NCI-H345 treated with DMSO at 0.1 percent for 48 hours (cell line): ENCODE measurements around the gene PRDM2.
"Not testable (repeated sequence)": the region's sequence is repeated elsewhere in the genome, so short reads cannot be mapped to it uniquely, and the experiment has no call there.

ENCODE experiments used
- DNase-seq: peaks from one replicate; lab custom pipeline; 2025; ENCODE audit not compliant: unreplicated experiment; lab: John Stamatoyannopoulos, UW

The PRDM2 gene

DNA sequence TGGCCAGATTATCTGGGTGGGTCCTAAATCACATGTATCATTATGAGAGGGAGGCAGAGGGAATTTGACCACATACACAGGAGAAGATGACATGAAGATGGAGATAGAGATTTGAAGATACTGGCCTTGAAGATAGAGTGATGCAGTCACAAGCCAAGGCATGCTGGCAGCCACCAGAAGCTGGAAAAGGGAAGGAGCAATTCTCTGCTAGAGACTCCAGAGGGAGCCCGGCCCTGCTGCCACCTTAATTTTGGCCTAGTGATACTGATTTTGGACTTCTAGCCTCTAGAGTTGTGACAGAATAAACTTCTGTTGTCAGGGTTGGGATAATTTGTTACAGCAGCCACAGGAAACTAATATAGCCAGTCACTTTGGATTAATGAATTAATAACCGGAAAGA lies 2.2 kb upstream of the PRDM2 start:
- DNase-seq: no peak

DNA sequence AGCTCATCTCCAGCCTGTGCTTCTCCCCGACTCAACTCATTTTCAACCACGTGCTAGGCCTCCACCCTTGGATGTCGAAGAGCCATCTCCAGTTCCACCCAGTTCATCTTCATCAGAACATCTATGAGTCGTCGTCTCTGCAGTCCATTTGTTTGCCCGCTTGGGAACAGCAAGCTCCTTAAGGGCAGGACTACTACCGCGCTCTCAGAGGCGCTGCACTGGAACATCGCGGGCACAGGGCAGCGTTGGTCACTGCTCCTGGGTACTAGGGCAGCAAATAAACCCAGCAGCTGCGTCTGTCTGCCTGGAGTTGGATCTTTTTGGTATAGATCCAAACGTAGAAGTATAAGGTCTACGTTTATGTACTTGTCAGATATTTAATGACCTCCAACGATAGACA lies 478 bp upstream of the PRDM2 start:
- DNase-seq: peak; percentile 17

DNA sequence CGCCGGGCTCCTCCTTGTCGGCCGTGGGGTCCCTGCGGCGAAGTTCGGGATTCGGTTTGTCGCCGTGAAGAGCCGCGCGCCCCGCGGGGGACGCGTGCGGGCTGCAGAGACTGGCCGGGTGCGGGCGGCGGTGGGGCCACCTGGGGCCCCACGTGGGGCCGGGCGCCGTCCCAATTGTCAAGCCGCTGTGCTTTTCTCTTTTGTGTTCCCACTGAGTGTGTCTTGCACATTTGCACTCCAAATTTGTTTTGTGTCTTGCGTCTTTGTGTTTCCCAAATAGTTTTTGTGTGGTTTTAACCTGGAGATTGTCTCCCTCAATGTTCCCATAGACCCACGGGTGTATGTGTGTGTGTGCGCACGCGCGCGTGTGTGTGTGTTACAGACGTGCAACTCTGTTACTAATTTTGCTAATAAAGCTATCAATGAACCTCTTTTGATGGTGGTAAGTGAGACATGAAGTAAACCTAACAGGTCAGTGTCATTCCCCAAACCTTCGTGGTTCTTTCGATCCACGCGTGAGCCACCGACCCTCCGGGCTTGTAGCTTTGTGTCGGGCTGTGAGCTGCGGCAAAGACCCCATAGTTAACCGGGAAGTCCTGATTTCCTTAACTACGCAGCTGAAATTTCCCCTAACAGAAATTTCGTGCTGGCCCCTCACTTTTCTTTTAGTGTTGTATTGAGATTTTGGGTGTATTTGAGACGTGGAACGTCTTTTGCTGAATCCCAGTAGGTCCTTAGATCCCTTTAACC lies 708 bp downstream of the PRDM2 start:
- no peak for DNase-seq

DNA sequence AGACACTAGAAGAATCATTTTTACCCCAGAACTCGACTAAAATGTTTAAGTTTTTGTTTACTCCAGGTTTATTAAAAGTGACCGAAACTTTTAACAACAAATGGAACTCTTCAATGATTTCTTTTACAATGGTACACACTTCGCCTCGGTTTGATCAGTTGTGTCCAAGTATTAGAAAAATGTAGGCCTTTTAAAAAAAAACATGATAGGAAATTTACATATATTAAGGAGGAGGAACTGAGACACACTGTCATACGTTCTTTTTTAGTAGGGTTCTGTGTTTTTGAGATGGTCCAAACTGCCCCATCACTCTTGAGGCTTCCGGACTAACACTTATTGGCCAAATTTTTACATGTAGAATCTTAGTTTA lies 1.3 kb downstream of the PRDM2 start:
- DNase-seq: no peak

DNA sequence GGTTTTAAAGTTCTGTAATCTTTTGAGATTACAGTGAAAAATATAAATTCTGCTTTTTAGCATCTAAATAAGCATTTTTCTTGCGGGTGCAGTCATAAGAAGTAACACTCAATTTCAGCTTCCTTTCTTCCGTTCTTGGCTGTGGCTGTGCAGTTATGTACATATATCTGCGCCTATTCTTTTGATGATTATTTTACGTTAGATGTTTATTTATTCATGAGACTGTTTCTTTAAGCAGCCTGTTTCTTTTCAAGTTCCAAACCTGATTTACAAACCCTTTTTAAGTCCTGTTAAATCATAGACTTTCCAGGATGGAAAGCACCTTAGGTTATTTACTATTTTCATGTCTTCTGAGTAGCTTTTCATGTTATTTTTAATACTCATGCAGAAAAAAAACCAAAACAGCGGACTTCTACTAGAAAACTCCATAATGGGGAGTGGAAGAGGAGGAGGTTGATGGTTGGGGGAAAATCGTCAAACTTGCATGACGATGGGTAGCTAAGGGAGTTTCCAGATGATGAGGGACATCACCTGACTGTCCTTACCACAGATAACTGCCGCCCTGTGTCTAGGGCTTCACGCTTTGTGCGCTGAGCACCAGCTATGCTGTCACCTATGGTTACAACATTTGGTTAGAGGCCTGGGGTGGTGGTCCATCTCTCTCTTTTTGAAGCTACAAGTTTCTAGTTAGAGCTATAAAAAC lies 2.6 kb downstream of the PRDM2 start:
- no peak for DNase-seq

DNA sequence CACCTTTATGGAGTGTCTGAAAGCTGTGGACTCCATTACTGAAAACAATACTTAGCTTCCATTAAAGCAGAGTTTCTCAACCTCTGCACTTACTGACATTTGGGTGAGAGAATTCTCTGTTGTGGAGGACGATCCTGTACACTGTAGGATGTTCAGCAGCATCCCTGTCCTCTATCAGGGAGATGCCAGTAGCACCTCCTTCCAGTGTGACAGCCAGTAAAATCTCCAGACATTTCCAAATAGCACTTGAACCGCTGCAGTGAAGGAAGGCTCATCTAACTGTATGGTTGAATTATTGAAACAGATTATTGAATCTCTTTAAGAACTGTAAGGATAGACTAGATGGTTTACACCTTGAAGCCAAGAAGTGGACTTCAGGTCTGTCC lies 3.1 kb downstream of the PRDM2 start:
- DNase-seq: no peak

DNA sequence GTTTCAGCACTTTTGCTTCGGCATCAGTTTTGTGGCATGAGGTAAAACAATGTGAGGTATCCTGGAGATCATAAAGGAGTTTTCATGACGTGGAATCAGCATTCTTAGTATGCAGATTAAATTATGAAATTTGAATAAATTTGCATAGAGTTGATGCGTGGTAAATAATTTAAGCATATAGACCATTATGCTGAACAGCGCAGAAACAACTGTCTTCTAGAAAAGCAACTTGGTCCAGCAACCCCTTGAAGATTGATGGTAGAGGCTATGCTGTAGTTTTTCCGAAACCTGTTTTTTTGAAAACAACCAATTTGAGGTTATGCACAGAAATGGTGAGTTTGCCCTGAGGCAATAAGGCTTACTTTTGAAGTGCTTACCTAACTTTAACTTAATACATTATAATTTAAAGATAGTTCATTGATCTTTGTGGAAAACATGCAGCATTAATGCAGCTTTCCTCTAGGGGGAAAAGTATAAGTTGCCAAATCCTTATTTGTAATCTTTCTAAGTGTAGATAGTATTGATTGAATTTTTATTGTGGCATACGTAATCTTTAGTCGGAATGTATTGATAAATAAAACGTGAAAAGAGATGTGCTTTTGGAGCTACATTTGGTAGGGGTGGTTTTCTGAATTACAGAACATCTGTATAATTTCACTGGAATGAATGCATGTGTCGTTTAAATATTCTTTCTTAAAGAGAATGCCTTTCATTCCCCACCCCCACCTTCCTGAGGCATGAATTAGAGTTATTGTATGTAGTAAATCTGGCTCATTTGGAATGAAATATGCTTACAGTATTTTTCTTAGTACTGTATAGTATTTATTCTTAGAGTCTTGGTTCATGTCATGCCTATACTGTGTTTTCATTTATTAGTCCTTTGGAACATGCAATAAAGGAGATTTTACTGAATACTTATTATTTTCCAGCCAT lies 3.8 kb downstream of the PRDM2 start:
- DNase-seq: no peak

DNA sequence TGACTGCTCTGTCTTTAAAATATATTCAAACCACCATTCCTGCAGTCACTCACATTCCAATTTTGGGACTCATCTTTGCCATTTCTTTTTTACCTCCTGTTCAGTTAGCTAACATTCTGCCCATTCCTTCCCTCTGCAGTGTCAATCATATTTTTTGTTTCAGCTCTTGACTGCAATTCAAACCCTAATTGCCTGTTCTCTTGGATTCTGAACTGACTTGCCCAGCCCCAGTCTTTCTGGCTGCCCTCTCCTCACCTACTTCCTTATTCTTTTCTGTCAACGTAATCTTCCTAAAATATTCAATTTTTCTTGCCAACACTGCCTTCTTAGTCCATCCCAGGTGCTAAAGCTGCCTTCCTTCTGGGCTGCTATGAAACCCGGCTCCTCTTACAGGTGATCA lies 6.1 kb downstream of the PRDM2 start:
- DNase-seq: no peak

DNA sequence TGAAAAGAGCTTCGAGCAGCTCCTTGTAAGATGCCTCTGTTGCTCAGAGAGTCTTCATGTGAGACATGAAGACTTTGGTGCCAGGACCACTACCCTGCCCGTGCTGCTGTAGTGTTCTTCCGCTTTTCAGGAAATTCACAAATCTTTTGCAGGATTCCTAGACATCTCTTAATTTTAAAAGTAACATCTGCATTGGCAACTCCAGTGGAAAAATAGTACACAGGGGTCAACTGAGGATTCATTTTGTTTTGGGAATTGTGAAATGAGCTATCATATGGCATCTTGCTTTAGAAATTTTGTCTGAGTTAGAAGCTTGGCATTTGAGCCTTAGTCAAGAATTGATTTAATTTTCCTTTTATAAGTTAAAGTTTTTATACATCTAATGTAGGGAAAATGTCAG lies 7.2 kb downstream of the PRDM2 start:
- no peak for DNase-seq

DNA sequence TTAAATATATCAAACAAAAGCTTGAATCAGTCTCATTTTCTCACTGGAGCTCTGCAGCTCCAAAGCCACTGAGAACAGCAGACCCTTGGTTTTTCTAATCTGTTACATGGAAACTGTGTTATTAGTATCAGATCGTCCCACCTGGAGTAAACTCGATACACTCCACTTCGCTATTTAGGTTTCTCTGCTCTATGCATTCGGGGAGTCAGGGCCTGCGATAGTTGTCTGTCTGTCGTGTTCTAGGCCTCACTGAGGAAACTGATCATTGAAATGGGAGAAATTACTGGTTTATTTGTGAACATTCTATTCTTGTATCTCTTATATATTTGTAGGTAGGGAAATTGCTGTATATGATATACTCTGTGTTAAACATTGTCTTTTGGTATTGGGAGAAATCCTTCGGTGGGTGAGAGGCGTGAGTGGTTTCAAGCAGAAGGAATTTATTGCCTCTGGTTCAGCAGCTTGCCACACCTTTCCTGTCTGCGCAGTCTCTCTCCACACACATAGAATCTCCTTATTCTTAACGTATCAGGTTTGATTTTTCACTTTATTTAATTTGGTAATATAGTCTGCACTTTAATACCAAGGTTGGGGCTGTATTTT lies 8.5 kb downstream of the PRDM2 start:
- no peak for DNase-seq

DNA sequence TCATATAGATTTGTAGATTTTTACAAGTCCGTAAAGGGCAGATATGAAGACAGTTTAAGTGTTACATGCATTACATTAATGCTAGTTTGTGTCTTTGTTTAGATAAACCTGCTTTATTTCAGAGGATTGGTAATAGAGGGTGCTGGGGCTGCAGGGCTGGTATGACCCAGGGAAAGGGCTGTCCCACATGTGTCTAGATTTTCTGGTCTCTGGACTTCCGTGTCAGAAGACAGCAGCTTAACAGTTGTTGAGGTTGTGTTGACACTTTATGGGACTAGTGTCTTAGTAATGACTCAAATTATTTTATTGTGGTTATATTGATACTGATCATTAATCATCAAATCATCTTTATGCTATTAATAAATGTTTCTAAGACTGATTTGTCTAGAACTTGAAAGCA lies 10.1 kb downstream of the PRDM2 start:
- no peak for DNase-seq

DNA sequence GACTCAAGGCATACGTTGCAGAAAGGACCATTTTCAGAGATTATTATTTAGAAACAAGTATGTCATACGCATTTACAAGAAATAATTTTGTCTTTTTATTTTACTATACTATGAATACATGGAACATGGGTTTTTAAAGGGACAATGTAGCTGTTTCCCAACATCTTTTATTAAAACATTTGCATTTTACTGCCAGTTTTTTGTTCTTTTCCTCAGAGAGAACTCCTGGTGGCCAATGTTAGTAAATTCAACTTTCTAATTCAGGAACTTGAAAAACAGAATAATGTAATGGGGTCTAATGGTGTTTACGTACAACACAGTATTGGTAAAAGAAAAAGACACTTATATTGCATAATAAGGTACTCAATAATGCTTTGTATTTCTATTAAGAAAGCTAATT lies 14.9 kb downstream of the PRDM2 start:
- no peak for DNase-seq

DNA sequence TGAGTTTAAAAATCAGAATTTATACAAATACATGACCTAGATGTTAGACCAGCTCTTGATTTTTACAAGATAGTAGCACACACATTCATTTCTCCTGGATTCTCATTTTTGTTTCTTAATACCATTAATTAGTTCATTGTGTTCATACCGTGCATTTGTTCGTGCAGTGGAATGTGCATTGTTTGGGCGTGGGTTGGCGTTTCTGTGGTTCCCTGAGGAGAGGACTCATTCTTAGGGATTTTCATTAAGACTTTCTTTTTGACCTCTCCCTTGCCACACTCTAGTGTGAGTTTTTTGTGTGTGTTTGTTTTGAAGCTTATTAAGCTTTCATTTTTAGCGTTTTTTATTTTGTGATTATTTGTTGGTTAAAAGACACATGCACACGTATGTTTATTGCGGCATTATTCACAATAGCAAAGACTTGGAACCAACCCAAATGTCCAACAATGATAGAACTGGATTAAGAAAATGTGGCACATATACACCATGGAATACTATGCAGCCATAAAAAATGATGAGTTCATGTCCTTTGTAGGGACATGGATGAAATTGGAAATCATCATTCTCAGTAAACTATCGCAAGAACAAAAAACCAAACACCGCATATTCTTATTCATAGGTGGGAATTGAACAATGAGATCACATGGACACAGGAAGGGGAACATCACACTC lies 15.8 kb downstream of the PRDM2 start:
- not testable (repeated sequence) for DNase-seq

DNA sequence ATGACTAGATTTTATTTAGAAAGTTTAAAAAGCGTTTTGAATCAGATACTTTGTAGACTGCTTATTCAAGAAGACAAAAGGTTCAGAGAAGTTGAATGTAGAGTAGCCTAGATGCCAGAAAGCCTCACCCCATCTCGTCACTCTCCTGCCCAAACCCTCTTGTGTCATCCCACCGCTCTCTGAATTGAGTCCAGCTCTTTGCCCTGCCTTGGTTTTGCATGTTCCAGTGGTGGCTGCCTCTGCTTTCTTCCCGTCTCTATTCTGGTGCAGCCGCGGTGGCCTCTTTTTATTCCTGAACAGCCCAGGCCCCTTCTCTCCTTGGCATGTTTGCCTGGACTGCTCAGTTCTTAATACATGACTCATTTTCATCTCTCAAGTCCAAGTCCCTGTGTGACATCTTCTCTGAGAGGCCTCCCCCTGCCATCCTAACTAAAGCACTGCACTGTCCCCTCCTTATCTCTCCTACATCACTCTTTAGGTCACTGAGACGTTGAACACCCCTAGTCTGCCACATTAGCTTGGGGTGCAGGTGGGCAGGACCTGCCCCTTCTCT lies 22.9 kb downstream of the PRDM2 start:
- no peak for DNase-seq

DNA sequence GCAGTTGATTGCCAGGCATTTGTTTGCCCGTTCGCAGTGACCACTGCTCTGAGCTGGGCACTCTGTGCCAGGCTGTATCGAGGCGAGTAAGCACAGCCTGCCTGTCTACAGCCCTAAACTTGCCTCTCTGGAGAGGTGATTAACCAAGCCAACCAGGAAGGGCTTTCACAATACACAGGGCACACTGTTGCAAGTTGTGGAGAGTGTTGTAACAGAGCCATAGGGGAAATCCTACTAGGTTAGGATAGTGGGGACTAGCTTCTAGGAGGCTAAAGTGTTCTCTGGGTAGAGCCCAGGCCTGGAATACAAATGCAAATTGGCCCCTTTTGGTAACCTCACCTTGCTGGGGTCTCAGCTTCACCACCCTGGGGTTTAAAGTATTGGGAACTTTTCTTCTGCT lies 23.8 kb downstream of the PRDM2 start:
- no peak for DNase-seq

DNA sequence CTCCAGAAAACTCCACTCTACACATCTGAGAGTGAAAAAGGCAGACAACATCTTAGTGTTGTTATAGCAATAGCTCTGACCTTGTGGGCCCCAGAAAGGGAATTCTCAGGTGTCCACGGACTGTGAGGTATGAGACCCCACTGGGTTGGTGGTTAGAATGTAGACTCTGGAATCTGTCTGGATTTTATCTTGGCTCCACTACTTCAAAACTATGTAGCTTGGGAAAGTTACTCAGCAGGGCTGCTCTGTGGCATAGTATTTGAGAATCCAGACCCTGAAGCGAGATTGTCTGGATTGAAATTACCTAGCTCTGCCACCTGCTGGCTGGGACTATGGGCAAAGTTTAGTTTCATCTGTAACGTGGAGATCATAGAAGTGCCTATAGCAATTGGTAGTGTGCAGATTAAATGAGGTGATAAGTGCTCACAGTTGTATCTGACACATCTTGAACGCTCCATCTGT lies 25.8 kb downstream of the PRDM2 start:
- no peak for DNase-seq

DNA sequence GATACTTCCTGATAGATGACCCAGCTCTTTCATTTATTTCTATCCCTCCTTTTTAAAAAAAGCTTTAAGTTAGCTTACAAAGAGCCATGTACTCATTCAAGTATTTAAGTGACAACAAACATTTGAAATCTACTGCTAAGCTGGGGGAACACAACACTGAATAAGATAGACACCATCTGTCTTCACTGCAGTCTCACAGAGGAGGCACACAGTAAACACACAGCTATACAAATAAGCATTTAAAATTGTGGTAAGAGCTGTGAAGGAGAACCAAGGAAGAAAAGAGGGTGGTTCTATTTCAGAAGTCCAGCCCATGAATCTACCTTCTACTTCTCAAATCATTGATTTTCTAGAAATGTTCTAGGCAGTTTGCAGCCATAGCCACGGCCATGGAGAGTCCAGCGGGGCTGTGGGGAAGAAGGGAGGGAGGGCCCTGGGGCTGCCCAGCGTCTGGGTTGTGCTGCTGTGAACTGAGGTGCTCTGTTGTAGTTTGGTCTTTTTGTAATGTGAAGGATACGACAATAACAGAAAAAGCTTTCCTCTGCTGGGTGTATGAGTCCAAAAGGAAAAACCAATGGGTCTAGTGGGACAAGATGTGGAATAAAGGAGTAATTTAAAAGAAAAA lies 28.2 kb downstream of the PRDM2 start:
- DNase-seq: no peak

DNA sequence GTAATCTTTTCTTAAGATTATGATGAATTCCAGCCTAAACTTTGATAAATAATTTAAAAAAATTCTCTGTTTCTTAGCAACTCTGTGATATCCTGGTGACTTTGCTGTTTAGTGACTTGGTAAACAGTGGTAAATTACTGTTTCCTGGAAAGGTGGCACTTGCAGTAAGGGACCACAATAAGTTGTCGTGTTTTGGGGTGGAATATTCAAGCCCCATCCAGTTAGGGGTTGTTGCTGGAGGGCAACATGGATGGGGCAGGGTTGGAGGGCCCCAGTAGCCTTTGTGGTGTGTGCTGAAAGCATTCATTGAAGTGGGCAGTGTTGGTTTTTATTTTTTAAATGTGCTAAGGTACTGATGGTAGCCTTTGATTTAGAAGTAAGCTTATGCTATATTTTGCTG lies 30.3 kb downstream of the PRDM2 start:
- no peak for DNase-seq

DNA sequence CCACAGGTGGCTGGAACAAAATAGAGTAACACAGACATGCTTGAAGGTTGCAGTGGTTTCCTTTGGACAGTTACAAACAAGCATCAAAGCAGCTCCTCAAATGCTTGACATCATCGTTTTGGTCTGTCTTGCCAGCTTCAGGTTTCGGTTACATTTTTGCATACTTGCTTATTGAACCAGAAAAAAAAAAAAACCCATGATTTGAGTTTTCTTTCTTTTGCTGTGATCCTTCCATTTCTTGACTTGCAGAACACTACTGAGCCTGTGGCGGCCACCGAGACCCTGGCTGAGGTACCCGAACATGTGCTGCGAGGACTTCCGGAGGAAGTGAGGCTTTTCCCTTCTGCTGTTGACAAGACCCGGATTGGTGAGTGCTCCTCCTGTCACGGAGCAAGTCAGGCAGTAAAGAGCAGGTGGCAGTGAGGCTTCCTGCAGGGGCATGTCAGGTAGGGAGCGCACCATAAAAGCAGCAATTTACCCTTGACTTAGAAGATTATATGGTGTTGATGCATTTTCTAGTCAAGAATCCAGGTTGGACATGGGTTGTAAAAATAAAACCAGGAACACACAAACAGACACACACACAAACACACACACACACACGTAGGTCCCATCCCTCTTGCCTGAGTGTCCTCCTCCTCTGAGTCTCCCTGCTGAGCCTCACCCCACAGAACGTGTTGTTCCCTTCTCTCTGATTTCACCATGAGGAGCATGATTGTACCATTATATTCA lies 30.9 kb downstream of the PRDM2 start:
- DNase-seq: no peak
